Measurements from ENCODE around the gene SNF8.

SNF8 gene

GRCh38 chr17:48915459-48916282 lies 29.0 kb downstream of the SNF8 start:
- H3K36me3 ChIP-seq = peaks cover 48 to 98% (median 58%) of the 10 kb centered on the region in 3 donors
- no peaks in the 10 kb centered on the region for H3K27me3 ChIP-seq
- peak overlapping the region in 1 of 2 donors; percentile 20 for H3K27ac ChIP-seq
- no peak overlapping the region for H3K4me3 ChIP-seq
- peak in 1 of 2 donors; percentile 25 for DNase-seq
- no peaks in the 10 kb centered on the region for H3K9me3 ChIP-seq
- TF ChIP-seq CTCF (IDR thresholded peaks at IDR 0.05) = no peak
- peaks cover 0 to 19% (median 7%) of the 10 kb centered on the region in 4 donors for H3K4me1 ChIP-seq
- intact Hi-C loops (cut with DNase I; ENCODE audit: low total_unique reads) = no loop called here

- no peak for TF ChIP-seq CTCF (IDR thresholded peaks at IDR 0.05)
These were observed 32.2 kb downstream of the SNF8 start for GRCh38 chr17:48912476-48912875.

DNA sequence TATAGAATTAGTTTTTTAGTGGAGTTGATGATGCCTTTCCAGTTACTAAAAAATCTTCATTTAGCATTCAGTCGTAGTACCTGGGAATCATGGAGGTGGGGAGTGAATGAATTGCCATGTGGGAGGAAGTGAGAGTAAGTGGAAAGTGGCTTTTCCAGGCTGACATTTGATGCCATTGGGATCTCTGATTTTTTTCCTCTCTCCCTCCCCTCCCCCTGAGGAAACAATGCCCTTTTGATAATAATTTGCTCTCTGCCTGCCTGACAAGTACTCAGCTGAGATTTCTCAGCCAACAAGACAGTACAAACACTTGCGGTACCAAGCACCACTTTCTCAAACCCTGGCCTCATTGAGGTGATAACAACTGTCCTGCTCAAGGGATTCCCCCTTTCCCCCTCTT lies 34.3 kb downstream of the SNF8 start:
- intact Hi-C loops (cut with DNase I; ENCODE audit: low total_unique reads) = no loop called here
- H3K27me3 ChIP-seq = no peaks in the 10 kb centered on the region
- TF ChIP-seq CTCF (IDR thresholded peaks at IDR 0.05) = no peak
- H3K9me3 ChIP-seq = no peaks in the 10 kb centered on the region
- H3K36me3 ChIP-seq = peaks cover 4 to 50% (median 8%) of the 10 kb centered on the region in 3 donors
- peak overlapping the region in 1 of 2 donors; percentile 92 for H3K4me3 ChIP-seq
- DNase-seq = no peak
- H3K27ac ChIP-seq = no peak overlapping the region
- peaks cover 0 to 42% (median 29%) of the 10 kb centered on the region in 4 donors for H3K4me1 ChIP-seq

More at GRCh38 chr17:48912476-48912875, 32.2 kb downstream of the SNF8 start:
- no peak for DNase-seq
- Histone ChIP-seq H3K36me3 (peaks cover 17 to 72% (median 26%) of the 10 kb centered on the region in 3 donors), H3K27me3 (no peaks in the 10 kb centered on the region), H3K27ac (no peak overlapping the region), H3K4me1 (peaks cover 0 to 41% (median 28%) of the 10 kb centered on the region in 4 donors), H3K4me3 (no peak overlapping the region), H3K9me3 (no peaks in the 10 kb centered on the region)
- intact Hi-C loops (cut with DNase I; ENCODE audit: low total_unique reads) = no loop called here

- Histone ChIP-seq H3K27ac (peak overlapping the region; percentile 82 to 91), H3K9me3 (no peaks in the 10 kb centered on the region), H3K4me1 (peaks cover 0 to 38% (median 29%) of the 10 kb centered on the region in 4 donors), H3K4me3 (peak overlapping the region; percentile 80 to 92), H3K27me3 (no peaks in the 10 kb centered on the region), H3K36me3 (peaks cover 4 to 45% (median 8%) of the 10 kb centered on the region in 3 donors)
- TF ChIP-seq CTCF (IDR thresholded peaks at IDR 0.05) = no peak
- intact Hi-C loops (cut with DNase I; ENCODE audit: low total_unique reads) = no loop called here
- DNase-seq = no peak
These were observed 34.9 kb downstream of the SNF8 start for GRCh38 chr17:48909783-48910182.

DNA sequence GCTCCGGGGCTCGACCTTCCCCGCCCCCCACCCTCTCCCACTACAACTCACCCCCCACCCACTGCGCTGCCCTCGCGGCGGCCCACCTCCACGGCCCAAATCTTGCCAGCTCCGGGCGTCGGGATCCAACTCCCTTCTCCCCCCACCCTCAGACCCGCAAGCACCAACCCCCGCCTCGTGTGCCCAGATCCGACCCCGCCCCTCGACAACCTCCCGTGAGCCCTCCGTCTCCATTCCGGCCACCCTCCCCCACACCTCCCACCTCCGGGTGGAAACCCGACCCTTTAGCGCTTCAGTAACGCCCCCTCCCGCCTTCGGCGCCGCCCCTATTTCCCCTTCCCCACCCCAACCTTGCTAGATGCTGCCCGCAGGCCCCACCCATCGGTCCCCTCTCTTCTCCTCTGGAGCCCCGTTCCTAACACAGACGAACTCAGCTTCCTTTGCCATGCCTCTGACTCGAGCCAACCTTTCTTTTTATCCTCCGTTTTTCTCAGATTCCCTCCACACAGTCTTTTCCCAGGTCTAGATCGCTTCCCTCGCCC lies 35.7 kb downstream of the SNF8 start:
- Histone ChIP-seq H3K4me1 (peaks cover 0 to 35% (median 29%) of the 10 kb centered on the region in 4 donors), H3K36me3 (peaks cover 4 to 36% (median 8%) of the 10 kb centered on the region in 3 donors), H3K9me3 (no peaks in the 10 kb centered on the region), H3K27ac (peak overlapping the region; percentile 82 to 91), H3K27me3 (no peaks in the 10 kb centered on the region), H3K4me3 (peak overlapping the region; percentile 80 to 92)
- TF ChIP-seq CTCF (IDR thresholded peaks at IDR 0.05) = no peak
- intact Hi-C loops (cut with DNase I; ENCODE audit: low total_unique reads) = no loop called here
- peak; percentile 72 to 85 for DNase-seq

Measured in tibial artery (tissue), 4 donors.